Glomerular visceral epithelial cell (primary cell): ENCODE measurements around the gene NRROS.
"Not testable (repeated sequence)": the region's sequence is repeated elsewhere in the genome, so short reads cannot be mapped to it uniquely, and the experiment has no call there.

Source experiments
- DNase-seq: peaks from one replicate; pipeline ENCODE4 v3.0.0-alpha.2; 2016; ENCODE audit errors: extremely low spot score

The NRROS gene

DNA sequence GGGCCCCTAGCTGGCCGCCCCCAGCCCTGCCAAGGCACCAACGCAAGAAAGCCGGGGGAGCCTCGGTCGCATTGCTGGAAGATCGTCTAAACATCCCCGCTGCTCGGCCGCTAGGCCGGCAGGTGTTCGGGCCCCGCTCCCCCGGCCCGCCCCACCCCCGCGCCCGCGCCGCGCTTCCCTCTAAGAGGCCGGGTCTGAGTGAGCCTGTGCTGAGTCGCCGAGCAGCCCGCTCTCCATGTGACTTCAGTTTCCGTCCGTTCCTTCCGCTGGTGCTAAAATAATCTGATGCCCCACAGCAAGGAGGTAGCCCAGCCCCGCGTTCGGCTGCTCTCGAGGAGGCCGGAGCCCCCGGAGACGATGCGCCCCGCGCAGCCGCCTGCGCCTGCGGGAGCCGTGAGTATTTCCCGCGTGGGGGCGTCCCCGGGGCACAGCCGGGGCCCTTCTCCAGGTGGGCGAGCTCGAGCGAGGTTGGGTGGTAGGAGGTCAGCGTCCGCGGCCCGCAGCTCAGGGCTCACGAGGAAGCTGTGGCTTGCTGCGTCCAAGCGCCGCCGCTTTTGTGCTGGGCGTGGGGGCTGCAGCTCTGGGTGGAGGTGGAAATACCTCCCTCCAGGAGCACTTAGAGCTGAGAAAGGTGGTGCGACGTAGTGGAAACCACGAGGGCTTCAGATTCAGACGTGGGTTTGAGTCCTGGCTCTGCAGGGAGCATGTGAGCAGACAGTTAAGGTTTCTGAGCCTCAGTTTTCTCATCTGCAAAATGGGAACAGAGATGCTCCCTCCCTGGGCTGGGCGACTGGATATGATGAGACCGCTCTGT is at the start of gene NRROS:
Gene NRROS, plus strand, starts transcription at position 212 of the 814 bp plus-strand sequence. CDS start 14,846 bp downstream, outside the sequence.
- DNase-seq, result peak; percentile 31

GRCh38 chr3:196590279-196590678 is 49.2 kb upstream of the NRROS start:
- no peak for DNase-seq

DNA sequence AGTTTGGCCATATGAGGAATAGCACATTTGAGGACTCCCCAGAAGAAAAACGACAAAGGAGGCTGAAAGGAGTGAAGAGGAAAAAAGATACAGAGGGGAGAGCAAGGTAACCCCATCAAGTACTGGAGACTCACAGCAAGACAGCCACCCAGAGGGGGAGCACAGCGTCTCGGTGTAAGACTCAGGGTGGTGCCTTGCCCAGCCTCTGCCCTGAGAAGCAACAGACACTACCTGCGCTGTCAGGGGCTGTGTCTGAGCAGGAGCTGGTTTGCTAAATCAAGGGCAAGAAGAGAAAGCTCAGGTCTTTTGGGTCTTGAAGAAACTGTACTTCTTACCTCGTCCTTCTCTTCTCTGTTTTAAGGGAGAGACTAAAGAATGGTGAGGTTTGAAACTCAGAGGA is 43.1 kb upstream of the NRROS start:
- no peak for DNase-seq

DNA sequence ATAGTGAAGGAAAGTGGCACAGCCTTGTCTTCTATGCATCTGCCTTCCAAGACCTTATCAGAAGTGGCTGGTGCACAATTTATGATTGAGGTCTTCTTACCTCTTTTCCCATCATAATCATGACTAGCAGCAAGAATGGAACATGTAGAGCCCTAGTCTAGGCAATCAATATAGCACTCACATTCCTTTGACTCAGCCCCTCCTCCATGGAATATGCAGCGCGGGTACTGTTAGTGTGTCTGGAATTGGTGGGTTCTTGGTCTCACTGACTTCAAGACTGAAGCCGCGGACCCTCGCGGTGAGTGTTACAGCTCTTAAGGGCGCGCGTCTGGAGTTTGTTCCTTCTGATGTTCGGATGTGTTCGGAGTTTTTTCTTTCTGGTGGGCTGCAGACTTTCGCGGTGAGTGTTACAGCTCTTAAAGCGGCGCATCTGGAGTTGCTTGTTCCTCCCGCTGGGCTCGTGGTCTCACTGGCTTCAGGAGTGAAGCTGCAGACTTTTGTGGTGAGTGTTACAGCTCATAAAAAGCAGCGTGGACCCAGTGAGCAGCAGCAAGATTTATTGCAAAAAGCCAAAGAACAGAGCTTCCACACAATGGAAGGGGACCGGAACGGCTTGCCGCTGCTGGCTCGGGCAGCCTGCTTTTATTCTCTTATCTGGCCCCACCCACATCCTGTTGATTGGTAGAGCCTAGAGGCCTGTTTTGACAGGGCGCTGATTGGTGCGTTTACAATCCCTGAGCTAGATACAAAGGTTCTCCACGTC is 41.3 kb upstream of the NRROS start:
- not testable (repeated sequence) for DNase-seq

- no peak for DNase-seq
Measured at GRCh38 chr3:196599734-196600128, 39.8 kb upstream of the NRROS start.

DNA sequence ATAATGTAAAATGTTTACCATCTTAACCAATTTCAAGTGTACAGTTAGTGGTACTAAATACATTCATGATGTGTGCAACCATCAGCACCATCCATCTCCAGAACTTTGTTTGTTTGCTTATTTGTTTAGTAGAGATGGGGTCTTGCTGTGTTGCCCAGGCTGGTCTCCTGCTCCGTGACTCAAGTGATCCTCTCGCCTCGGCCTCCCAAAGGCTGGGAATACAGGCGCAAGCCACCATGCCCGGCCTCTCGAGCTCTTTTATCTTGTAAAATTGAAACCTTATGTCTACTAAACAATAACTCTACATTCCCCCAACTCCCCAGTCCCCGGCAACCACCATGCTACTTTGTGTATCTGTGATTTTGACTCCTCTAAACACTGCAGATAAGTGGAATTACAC is 39.1 kb upstream of the NRROS start:
- DNase-seq, result no peak

DNA sequence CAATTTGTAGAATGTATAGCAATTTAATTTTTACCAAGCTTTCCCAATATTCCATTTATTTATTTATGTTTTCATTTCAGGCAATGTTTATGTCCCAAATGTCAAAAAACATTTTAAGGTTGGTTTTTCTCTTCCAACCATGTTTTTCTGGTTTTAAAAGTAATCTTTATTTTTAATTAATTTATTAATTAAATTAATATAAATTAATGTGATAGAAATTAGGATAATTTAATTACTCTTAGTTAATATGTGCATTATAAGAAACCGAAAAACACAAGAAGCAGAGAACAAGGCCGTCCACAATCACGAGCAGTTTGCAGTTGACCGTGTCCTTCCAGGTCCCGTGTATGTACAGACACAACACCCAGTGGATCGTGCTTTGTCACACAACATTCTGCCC is 36.8 kb upstream of the NRROS start:
- DNase-seq, result no peak

DNA sequence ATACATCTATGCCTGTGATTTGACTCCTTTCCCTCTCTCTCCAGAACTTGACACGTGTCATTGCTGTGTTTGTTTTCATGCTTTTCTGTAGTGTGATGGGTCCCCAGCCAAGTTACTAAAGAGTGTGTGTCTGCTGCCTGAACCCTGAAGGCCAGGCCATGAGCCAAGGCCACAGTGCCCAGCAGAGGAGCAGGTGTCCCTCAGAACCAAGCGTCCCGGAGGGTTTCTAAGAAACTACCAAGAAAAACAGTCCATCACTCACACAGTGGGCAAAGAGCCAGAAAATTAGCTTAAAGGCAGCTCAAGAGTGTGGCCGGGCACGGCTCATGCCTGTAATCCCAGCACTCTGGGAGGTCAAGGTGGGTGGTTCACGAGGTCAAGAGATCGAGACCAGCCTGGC is 35.8 kb upstream of the NRROS start:
- no peak for DNase-seq

GRCh38 chr3:196604548-196604947 is 34.9 kb upstream of the NRROS start:
- no peak for DNase-seq

DNA sequence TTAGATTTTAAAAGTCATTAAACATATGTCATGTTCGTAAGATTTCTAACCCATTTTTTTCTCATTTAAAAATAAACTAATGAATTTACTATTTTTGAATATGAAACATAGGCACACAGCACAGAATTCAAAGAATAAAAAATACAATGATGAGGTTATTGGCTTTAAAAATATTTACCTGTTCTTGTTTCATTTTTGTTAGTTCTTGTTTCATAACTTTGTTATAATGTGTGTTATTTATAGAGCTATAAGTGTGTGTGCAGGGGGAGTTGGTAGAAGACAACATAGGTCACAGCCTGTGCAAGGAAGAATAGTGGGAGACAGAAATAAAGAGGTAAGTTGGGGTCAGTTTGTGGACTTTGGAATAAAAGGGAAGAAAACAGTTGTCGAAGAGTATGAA is 30.8 kb upstream of the NRROS start:
- no peak for DNase-seq

DNA sequence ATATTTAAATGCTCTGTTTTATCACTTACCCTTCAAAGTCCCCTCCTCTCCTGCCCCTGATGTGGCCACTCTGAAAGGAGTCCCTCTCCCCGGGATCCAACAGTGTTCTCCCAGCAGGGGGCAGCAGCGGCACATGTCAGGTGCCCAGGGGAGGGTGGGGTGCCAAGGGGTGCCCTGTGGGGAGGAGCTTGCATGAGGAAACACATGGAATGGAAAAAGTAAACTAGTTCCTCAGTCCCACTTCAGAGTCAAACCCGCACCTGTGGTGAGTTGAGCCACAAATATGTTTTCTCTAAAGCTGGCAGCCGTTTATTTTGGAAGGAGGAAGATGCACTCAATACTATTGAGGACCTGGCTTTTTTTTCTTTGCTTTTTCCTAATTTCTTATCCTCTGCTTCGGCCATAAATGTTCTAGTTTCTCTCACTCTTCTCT is 30.1 kb upstream of the NRROS start:
- peak; percentile 83 for DNase-seq

DNA sequence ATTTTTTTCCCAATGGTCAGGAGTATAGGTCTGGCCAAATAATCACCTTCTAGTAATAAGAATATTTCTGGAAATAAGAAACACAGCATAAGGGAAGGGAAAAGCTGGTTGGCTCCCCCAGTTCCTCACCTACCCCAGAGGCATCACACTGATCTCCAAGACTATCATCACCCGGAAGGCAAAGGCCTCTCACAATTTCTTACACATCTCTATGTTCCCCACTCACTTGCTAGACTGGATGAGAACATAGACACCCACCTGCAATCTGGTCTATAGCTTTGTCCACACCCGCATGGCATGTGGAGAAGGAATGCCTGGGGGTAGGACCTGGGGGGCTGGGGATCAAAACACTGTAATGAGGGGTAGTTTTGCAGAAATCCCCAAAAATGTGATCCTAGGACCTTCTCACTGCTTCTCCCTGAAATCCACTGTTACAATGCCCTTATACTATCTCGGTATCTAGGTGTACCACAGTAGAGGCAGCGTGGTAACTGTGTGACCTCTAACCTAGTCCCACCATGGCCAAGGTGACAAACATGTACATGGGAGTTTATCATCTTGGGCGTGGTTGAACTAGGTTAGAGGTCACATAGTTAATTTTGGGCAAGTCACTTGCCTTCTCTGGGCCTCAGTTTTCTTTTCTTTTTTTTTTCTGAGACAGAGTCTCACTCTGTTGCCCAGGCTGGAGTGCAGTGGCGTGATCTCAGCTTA is 29.5 kb upstream of the NRROS start:
- DNase-seq, result no peak

- no peak for DNase-seq
Measured at GRCh38 chr3:196611761-196612483, 27.6 kb upstream of the NRROS start.

GRCh38 chr3:196615234-196615633 is 24.3 kb upstream of the NRROS start:
- not testable (repeated sequence) for DNase-seq

DNA sequence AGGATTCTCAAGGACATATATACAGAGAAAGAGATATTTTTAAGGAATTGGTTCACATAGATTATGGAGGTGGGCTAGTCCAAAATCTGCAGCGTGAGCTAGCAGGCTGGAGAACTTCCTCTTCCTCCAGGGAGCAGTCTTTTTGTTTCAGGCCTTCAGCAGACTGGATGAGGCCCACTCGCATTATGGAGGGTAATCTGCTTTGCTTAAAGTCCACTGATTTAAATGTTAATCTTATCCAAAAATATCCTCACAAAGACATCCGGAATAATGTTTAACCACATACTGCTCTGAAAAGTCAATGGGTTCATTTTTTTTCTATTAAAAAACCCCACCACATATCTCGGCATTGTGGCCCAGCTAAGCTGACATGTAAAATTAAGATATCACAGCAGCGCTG is 22.2 kb upstream of the NRROS start:
- DNase-seq, result no peak

GRCh38 chr3:196619223-196619622 is 20.3 kb upstream of the NRROS start:
- no peak for DNase-seq

GRCh38 chr3:196619627-196620026 is 19.9 kb upstream of the NRROS start:
- DNase-seq, result not testable (repeated sequence)

DNA sequence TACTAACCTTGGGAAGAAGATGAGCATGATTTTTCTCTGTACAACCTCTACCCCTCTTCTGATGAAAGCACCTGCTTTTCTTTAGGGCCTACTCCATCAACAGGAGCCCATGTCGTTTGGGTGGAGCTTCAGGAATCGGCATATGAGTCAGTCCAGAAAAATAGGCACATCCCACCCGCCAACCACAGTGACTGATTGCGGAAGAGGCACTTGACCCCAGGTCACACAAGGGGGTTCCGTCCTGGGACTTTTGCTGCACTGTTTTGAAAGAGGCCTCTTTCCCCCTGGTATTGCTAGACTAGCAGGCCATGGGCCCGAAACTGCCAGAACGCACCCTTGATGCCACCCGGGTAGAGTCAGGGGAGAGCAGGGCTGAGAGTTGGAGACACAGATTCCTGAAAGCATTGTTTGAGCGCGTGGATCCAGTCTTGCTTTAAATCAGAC is 19.3 kb upstream of the NRROS start:
- no peak for DNase-seq

- no peak for DNase-seq
Measured at GRCh38 chr3:196620684-196621083, 18.8 kb upstream of the NRROS start.

GRCh38 chr3:196621611-196622010 is 17.9 kb upstream of the NRROS start:
- no peak for DNase-seq

DNA sequence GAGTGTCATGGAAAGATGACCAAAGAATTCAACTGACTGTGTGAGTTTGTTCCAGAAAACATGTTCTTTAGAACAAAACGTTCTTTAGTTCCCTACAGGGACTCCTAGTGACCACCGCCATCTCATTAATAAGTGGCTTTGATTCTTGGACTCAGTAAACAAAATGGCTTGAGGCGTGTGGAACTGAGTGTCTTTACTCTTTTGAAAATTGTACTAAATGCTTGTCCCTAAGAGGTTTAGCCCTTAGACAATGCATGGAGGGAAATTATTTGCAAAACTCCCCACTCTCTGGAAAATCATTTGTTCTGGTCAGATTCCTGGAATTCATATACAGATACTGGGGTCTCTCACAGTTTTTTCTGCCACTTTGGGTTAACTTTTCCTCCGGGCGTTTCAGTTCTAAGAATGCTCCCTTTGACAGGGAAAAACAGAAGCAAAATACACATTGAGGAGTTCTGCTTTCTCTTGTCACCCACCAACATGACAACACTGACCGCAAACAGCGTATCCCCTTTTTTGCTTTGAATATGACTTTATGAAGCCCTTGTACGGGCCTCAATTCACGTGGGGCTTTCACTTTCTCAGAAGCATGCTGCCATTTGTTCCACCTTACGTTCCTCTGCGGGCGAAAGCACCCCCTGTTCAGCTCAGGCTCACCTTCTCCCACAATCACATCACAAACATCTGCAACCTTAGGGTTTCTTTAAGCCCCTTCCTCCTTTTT is 15.3 kb upstream of the NRROS start:
- DNase-seq, result no peak
